ACHN (cell line): Measurements from ENCODE around the gene HDAC5.

Experiments
- DNase-seq: peaks from one replicate; pipeline ENCODE4 v3.0.0-alpha.2; 2015
- in situ Hi-C: cut with HindIII; loops from 2 replicates; pipeline ENCODE4 v1.10.0; 2017; ENCODE audit warnings: low sequenced_read_pairs, low pct_ligation_motif_present, low pct_unique_long_range_greater_than_20kb

The HDAC5 gene

GRCh38 chr17:44095388-44095646, 28.1 kb downstream of the HDAC5 start:
- in situ Hi-C loops: no loop called here

GRCh38 chr17:44094701-44095387, 28.6 kb downstream of the HDAC5 start:
- DNase-seq: no peak
- in situ Hi-C loops: no loop called here

More at GRCh38 chr17:44095388-44095646, 28.1 kb downstream of the HDAC5 start:
- no peak for DNase-seq

- in situ Hi-C loops: no loop called here
- no peak for DNase-seq
Observed at GRCh38 chr17:44093231-44093900, 30.1 kb downstream of the HDAC5 start.

- in situ Hi-C loops: no loop called here
- DNase-seq: no peak
Observed at GRCh38 chr17:44092051-44092450, 31.4 kb downstream of the HDAC5 start.

GRCh38 chr17:44091200-44091997, 32.0 kb downstream of the HDAC5 start:
- in situ Hi-C loops: no loop called here
- no peak for DNase-seq

GRCh38 chr17:44088254-44088653, 35.2 kb downstream of the HDAC5 start:
- in situ Hi-C loops: no loop called here
- no peak for DNase-seq

- in situ Hi-C loops: no loop called here
- DNase-seq: no peak
Observed at GRCh38 chr17:44087319-44087718, 36.1 kb downstream of the HDAC5 start.

GRCh38 chr17:44086364-44087311, 36.8 kb downstream of the HDAC5 start:
- peak; percentile 72 for DNase-seq
- in situ Hi-C loops: no loop called here

GRCh38 chr17:44085908-44086307, 37.5 kb downstream of the HDAC5 start:
- in situ Hi-C loops: no loop called here
- DNase-seq: no peak

GRCh38 chr17:44084921-44085320, 38.5 kb downstream of the HDAC5 start:
- in situ Hi-C loops: no loop called here
- DNase-seq: no peak

- peak; percentile 39 for DNase-seq
- in situ Hi-C loops: no loop called here
Observed at GRCh38 chr17:44084131-44084538, 39.3 kb downstream of the HDAC5 start.

- DNase-seq: peak; percentile 73
- in situ Hi-C loops: no loop called here
Observed at GRCh38 chr17:44083250-44083849, 40.1 kb downstream of the HDAC5 start.

- in situ Hi-C loops: no loop called here
- no peak for DNase-seq
Observed at GRCh38 chr17:44082256-44082927, 41.0 kb downstream of the HDAC5 start.

GRCh38 chr17:44081681-44082080, 41.8 kb downstream of the HDAC5 start:
- in situ Hi-C loops: no loop called here
- no peak for DNase-seq

GRCh38 chr17:44079877-44080821, 43.3 kb downstream of the HDAC5 start:
- in situ Hi-C loops: no loop called here
- no peak for DNase-seq

- DNase-seq: no peak
- in situ Hi-C loops: no loop called here
Observed at GRCh38 chr17:44078412-44078811, 45.0 kb downstream of the HDAC5 start.

- in situ Hi-C loops: no loop called here
- no peak for DNase-seq
Observed at GRCh38 chr17:44077595-44077909, 45.9 kb downstream of the HDAC5 start.
